Measurements from ENCODE around the gene RBM26.
"Not testable (repeated sequence)": the region's sequence is repeated elsewhere in the genome, so short reads cannot be mapped to it uniquely, and the experiment has no call there.

RBM26 gene

GRCh38 chr13:79282508-79282907, 123.5 kb downstream of the RBM26 start:
- TF ChIP-seq CTCF (IDR thresholded peaks at IDR 0.05; ENCODE audit: extremely low read depth, missing control alignments), result no peak
- DNase-seq (ENCODE audit: low spot score), result no peak

- no peak for TF ChIP-seq CTCF (IDR thresholded peaks at IDR 0.05; ENCODE audit: extremely low read depth, missing control alignments)
Measured at GRCh38 chr13:79281339-79281747, 124.7 kb downstream of the RBM26 start.

GRCh38 chr13:79279735-79280134, 126.3 kb downstream of the RBM26 start:
- DNase-seq (ENCODE audit: low spot score), result not testable (repeated sequence)

More at GRCh38 chr13:79281339-79281747, 124.7 kb downstream of the RBM26 start:
- no peak for DNase-seq (ENCODE audit: low spot score)

- DNase-seq (ENCODE audit: low spot score), result no peak
- no peak for TF ChIP-seq CTCF (IDR thresholded peaks at IDR 0.05; ENCODE audit: extremely low read depth, missing control alignments)
Measured at GRCh38 chr13:79273045-79273444, 133.0 kb downstream of the RBM26 start.

- no peak for DNase-seq (ENCODE audit: low spot score)
- no peak for TF ChIP-seq CTCF (IDR thresholded peaks at IDR 0.05; ENCODE audit: extremely low read depth, missing control alignments)
Measured at GRCh38 chr13:79271616-79272015, 134.4 kb downstream of the RBM26 start.

- no peak for TF ChIP-seq CTCF (IDR thresholded peaks at IDR 0.05; ENCODE audit: extremely low read depth, missing control alignments)
- DNase-seq (ENCODE audit: low spot score), result no peak
Measured at GRCh38 chr13:79270859-79271258, 135.2 kb downstream of the RBM26 start.

Data from GM20000 (cell line).